Measurements from ENCODE around the gene DBNDD1.
"Not testable (repeated sequence)": the region's sequence is repeated elsewhere in the genome, so short reads cannot be mapped to it uniquely, and the experiment has no call there.

DBNDD1 gene, protein sequence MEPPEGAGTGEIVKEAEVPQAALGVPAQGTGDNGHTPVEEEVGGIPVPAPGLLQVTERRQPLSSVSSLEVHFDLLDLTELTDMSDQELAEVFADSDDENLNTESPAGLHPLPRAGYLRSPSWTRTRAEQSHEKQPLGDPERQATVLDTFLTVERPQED

DNA sequence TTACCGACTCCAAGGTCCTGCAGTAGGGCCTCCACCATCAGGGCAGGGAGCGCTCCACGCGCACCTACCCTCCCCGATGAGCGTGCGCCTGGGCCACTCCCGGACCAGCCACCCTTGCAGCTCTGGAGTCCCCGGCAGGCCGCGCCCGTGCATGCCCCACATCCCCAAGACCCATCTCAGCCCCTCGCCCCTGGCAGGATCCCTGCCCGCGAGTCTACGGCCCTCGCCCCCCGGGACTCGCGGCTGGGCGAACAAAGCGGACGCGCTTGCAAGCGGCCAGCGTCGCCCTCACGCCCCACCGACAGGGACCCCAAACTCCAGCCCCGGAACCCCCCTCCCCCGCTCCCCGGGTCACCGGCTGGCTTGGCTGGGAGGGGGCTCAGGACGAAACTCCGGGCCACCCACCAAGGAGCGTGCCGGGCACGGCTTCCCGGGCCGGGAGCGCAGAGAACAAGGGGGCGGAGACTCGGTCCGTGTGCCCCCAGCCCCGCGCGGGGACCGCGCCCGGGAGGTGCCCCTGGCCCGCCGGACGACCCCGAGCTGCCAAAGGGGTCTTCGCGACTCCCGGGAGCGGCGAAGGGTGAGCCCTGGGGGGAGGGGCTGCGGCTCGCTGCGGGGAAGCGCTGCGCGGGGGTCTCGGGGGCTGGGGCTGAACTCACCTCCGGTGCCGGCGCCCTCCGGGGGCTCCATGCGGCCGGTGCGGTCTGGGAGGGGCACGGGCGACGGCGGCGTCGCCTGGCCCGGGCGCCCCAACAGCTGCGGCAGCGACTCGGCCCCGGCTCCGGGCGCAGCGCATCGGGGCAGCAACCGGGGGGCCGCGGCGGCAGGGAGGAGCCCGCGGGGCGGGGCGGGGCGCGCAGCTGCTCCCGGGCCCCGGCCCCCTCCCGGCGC is at the start of gene DBNDD1:
Gene DBNDD1 (minus strand): TSS at position 805 of the 891 bp plus-strand sequence. CDS start 115 bp downstream, at position 690.
- DNase-seq, result no peak

DNA sequence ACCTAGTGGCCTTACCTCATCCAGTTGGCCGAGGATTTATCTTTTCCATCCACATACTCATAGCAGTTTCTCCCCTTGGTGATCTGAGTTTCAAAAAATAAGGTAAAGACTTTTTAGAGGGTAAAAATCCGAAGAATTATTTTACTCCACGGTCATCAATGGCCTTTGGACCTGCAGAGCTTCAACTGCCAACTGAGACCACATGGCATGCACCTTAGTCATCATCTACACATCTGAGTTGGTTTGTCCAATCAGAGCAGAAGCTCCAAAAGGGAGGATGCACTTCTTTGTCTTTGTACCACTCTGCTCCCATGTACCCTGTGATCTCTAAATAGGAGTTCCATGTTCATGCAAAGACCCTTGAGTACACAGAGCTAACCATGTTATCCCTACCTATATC is 42.2 kb upstream of the DBNDD1 start:
- DNase-seq, result no peak

DNA sequence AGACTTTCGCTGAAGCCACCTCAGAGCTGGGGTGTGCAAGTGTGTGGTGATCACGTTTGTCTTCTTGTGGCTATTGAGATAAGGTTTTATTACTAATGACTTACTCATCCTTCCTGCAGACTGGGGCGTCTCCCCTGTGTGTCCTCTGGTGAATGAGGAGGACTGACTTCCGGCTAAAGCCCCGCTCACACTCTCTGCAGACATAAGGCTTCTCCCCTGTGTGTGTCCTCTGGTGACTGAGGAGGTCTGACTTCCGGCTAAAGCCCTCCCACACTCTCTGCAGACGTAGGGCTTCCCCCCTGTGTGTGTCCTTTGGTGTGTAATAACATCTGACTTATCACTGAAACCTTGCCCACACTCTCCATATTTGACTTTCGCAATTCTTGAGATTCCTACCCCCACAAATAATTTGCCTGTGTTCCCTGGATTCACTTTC is 38.5 kb upstream of the DBNDD1 start:
- no peak for DNase-seq

DNA sequence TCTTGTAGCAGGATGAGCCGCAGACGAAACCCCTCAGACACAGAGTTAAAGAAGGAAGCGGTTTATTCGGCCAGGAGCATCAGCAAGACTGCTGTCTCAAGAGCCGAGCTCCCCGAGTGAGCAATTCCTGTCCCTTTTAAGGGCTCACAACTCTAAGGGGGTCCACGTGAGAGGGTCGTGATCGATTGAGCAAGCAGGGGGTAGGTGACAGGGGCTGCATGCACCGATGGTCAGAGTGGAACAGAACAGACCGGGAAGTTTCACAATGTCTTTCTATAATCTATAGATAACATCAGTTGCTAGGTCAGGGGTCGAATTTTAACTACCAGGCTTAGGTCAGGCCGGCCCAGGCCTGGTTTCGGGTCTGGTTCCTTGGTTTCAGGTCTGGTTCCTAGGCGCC is 37.3 kb upstream of the DBNDD1 start:
- not testable (repeated sequence) for DNase-seq

DNA sequence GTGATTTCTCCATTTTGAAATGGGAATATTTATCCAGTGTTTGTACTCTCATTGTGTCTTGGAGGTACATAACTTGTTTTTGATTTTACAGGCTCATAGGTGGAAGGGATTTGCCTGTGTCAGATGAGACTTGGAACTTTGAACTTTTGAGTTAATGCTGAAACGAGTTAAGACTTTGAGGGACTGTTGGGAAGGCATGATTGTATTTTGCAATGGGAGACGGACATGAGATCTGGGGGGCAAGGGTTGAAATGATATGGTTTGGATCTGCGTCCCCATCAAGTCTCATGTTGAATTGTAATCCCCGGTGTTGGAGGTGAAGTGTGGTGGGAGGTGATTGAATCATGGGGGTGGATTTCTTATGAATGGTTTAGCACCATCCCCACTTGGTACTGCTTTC is 36.1 kb upstream of the DBNDD1 start:
- DNase-seq, result no peak

DNA sequence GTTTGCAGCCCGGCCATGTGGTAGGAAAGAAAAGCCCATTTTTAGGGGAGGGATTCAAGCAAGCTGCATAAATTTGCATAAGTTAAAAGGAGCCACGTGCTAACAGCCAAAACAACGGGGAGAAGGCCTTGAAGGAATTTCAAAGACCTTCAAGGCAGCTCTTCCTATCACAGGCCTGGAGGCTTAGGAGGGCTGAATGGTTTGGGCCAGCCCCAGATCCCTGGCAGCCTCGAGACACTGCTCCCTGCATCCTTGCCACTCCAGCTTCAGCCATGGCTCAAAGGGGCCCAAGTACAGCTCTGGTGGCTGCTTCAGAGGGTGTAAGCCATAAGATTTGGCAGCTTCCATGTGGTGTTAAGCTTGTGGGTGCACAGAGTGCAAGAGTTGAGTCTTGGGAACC is 35.3 kb upstream of the DBNDD1 start:
- DNase-seq, result no peak

DNA sequence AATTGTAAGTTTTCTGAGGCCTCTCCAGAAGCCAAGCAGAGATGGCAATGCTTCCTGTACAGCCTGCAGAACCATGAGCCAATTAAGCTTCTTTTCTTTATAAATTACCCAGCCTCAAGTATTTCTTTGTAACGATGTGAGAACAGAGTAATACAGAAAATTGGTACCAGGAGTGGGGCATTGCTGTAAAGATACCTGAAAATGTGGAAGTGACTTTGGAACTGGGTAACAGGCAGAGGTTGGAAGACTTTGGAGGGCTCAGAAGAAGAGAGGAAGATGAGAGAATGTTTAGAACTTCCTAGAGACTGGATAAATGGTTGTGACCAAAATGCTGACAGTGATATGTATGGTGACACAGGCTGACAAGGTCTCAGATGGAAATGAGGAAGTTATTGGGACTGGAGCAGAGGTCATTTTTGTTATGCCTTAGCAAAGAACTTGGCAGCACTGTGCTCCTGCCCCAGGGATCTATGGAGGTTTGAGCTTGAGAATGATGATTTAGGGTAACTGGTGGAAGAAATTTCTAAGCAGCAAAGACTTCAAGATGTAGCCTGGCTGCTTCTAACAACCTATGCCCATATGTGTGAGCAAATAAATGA is 34.7 kb upstream of the DBNDD1 start:
- DNase-seq, result no peak

DNA sequence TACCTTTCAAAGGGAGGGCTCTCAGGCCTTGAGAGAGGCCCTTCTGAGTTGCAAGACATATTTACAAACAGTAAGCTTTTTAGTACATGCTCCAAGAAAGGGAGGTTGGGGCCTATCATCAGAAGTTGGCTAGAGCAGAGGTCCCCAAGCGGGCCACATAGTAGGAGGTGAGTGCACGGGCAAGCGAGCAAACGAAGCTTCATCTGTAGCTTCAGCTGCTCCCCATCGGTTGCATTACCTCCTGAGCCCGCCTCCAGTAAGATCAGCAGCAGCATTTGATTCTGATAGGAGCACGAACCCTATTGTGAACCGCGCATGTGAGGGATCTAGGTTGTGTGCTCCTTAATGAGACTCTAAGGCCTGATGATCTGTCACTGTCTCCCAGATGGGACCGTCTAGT is 31.7 kb upstream of the DBNDD1 start:
- no peak for DNase-seq

DNA sequence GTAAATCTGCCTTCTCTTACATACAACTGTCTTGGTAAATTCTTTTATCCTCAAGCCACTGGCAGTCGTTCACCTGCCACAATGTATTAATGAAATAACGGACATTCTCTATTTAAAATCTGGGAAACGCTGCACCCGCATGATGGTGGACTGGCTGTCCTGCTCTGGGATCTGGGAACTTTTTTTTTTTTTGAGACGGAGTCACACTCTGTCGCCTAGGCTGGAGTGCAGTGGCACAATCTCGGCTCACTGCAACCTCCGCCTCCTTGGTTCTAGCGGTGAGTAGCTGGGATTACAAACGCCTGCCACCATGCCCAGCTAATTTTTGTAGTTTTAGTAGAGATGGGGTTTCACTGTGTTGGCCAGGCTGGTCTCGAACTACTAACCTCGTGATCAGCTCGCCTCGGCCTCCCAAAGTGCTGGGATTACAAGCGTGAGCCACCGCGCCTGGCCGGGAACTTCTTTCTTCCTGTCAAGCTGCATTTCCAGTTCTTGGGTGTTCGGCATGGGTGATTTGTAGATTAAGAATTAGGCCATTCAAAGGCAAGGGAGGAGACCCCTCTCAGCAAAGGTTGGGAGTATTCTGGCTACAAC is 29.6 kb upstream of the DBNDD1 start:
- no peak for DNase-seq

DNA sequence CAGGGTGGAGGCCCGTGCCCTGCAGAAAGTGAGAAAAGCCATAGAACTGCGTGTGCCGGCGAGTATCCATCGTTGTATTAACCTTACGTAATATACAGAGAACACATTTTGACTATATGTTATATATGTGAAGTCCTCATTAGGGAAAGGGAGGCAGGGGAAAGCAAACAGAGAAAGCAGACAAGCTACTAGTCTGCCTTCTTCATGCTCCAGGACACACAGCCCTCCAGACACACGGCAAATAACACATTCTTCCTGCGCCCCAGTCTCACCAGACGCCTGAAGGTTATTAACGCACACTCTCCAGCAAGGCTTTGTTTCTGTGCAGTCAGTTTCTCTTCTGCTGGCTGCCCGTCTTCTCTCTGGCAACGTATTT is 29.1 kb upstream of the DBNDD1 start:
- DNase-seq, result no peak

DNA sequence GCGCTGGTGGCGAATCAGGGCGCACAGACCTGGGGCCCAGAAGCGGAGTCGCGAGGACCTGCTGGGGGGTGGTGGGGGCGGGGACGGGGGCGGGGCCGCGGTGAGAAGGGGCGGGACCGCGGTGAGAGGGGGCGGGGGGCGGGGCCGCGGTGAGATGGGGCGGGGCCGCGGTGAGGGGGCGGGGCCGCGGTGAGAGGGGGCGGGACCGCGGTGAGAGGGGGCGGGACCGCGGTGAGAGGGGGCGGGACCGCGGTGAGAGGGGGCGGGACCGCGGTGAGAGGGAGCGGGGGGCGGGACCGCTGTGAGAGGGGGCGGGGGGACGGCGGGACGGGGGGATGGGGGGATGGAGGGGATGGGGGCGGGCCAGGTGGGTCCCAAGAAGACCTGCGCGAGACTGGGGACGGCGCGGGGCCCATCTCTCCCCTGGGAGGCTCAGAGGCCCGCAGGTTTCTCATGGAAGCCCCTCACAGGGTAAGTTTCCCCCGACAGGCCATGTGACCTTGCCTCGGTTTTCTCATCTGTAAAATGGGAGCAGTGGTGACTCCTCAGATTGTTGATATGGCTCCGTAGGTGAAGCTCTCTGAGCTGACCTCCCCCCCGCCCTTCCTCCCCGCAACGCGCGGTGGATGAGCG is 28.6 kb upstream of the DBNDD1 start:
- no peak for DNase-seq

DNA sequence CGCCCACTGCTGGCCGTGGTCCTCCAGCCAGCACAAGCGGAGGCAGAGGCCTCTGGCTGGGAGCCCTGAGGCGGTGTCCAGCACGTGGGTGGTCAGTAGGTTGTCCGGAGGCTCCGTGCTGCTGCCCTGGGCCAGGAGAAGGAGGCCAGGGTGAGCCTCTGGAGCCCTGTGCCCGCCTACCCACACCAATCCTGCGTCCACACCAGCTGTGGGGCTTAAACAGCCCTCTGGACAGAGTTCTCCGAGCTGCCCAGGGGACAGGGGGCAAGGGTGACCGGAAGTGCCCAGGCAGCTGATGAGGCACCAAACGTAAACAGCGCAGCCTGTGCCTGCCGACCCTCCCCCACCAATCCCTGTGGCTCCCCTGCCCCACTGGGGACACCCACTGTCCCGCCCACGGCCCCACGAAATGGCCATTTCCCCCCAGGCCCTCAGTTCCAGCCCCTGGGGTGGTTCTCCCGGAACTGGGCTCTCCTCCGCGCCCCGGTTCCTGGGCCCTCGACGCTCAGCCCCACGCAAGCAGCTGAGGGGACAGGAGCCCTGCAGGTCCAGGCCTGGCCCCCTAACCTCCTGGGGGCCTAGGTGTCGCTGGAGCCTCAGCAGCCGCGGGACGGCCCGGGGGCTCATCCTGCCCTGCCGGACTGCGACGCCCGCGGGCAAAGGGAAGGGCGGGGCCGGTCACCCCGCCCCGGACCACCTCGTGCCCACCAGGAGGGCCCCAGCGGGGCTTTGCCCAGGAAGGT is 27.9 kb upstream of the DBNDD1 start:
- DNase-seq, result no peak

DNA sequence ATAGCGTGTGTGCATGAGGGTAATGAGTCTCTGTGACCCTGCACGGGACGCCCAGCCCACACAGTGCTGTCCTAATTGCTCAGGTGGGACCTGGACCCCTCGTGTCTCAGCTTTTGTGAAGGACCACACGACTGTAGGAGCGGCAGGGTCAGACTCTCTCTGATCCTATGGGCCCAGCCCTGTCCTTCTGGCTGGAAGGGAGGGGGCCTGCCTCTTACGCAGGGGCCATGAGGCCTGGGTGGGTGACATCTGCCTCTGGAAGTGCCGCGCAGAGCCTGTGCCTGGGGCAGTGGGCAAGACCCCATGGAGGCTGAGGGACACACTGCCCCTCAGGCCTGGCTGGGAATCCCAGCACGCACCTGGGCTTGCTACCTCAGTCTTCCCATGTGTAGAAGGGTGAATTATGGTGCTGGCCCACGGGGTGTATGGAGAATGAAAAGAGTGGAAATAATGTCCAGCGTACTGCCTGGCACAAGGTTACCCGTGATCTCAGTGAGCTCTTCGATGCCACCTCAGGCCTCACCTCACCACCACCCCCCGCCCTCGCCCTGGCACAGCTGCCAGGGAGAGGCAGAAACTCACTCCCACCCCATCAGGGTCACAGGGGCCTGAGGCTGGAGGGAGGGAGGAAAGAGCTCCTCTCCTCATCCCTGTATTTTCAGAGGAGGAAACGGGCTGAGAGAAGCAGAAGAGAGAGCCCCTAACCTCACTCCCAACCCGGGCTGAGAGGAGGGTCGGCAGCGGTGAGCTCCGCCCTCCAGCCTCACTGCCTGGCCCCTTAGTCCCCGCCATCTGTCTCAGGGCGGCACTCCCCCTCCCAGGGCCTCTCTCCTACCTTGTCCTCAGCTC is 27.1 kb upstream of the DBNDD1 start:
- DNase-seq, result no peak

DNA sequence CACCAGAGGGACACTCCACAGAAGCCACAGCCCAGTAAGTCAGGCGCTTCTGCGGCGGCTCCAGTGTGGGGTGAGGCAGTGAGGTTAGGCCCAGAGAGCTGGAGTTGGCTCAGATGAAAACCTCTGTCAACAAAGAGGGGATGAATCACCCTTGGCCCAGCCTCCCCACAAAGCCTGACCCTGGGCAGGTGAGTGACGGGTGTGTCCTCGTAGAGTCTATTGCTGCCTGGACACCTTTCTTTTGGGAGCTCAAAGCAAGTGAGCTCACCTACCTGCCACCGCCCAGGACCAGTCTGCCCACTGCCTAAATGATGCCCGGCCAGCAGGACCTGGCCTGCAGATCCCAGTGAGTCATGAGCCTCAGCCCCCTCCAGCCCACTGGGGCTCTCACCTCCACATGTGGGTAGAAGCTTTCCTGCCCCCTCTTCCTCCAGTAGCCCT is 24.9 kb upstream of the DBNDD1 start:
- DNase-seq, result no peak

DNA sequence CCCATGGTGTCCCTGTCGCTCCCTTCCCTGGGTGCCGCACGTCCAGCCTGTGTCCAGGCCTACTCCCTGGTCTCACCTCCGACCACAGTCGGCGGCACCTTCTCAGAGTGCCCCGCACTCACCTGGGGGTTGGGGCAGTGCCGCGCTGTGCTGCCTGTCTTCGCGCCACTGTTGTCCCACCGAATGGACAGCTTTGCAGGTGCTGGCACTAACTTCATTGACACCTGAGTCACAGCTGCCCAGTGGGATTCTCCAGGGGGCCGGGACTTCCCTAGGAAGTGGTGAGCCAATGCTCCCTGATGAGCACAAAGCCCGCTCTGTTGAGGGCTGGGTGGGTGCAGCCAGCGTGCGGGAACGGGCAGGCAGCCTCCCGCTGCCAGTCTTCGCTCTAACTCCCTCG is 24.3 kb upstream of the DBNDD1 start:
- DNase-seq, result no peak

DNA sequence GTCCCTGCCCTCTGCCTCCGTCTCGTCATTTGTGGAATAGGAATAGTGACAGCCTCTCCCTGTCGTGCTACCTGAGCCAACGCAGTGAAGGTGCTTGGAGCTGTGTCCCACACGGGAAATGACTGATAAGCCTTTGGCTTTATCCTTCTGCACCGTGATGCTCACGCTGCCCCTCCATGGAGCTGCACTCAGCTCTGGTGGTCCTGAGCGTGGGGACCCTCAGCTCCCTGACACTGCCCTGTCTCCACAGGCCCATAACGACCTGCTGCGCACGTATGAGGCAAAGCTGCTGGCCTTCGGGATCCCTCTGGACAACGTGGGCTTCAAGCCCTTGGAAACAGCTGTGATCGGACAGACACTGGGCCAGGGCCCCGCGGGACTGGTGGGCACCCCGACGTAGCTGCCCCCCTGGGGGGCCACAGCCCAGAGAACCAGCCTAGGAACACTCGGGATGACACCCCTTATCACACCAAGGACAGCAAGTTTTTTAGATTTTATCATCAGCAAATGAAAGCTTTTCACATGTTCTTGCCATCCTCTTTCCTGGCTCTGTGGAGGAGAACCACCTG is 23.8 kb upstream of the DBNDD1 start:
- no peak for DNase-seq

DNA sequence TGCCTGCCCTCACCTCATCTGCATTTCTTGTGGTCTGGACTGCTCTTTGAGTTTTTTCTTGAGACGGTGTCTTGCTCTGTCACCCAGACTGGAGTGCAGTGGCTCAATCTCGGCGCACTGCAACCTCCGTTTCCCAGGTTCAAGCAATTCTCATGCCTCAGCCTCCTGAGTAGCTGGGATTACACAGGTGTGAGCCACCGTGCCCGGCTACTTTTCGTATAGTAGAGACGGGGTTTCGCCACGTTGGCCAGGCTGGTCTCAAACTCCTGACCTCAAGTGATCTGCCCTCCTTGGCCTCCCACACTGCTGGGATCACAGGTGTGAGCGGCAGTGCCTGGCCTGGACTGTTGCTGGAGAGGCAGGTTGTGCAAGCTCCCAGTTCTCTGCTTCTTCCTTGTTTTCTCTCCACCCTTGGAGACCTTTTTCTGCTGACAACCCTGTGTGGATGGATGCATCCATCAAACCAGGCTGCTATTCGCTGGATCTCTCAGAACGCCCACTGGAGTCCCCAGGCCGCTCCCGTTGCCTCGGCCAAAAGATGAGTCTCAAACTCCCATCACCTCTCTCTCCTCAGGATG is 22.7 kb upstream of the DBNDD1 start:
- DNase-seq, result no peak

DNA sequence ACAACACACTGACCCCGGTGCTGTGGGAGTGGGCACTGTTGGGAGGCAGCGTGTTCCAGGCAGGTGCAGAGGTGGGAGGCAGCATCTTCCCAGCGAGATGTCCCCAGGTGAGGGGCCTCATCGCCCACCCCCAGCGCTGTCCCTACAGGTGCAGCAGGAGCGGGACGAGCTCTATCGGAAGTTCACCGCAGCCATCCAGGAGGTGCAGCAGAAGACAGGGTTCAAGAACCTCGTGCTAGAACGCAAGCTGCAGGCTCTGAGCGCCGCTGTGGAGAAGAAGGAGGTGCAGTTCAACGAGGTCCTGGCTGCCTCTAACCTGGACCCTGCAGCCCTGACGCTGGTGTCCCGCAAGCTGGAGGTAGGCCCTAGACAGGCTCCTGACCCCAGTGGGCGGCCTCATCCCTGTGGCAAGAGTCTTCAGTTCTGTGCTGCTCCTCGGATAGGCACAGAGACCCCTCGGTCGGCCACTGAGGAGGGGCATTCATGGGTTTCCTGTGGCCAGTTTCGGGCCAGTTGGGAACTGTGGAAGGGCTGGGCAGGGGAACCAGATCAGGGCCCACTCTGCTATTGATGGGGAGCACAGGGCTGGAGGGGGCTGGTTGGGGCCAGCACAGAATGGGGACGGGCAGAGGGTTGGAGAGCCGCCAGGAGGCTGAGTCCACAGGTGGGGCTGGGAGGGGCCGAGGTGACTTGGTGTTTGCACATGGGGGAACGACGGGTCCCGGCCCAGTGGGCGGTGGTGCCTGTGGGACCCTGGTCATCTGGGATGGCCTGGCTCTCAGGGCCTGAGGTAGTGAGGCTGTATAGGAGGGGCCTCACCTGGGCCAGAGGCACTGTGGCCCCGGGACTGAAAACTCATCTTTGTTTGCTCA is 21.1 kb upstream of the DBNDD1 start:
- no peak for DNase-seq

DNA sequence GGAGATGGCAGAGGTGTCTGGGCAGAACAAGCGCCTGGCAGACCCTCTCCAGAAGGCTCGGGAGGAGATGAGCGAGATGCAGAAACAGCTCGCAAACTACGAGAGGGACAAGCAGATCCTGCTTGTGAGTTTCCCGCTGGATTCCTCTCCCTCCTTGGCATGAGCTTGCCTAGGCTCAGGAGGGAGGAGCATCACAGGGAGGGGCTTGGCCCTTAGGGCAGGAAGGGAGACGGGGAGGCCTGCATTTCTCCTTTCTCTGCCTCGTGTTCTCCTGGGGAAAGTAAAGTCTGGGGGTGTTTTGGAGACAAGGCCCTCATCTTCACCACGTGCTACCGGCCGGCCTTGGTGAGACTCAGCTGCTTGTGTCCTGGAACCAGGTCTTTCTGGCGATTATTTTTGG is 18.0 kb upstream of the DBNDD1 start:
- DNase-seq, result no peak

DNA sequence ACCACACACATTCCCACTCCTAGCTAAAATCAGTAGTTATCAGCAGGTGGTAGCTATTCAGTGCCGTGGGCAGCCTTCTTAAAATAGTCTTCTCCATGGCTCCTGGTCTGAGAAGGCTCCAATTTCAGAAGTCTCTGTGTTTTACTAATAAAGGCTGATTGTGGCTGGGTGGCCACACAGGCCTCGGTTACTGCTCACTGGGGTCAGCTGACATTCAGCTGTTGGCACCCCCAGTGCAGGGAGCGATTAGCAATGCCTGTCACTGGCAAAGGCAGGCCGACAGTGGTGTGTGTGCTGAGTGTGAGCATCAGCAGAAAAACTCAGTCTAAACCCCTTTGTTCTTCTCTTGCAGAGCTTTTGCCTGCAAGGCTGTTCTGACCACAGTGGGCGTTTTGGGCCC is 16.6 kb upstream of the DBNDD1 start:
- DNase-seq, result no peak

Data from KG1 (cell line).